Adipocyte (in vitro differentiated cells): ENCODE results near the gene TRUB2.
A peak's percentile ranks its signal among the peaks of the same experiment; 100 is the strongest.

Experiments used
- DNase-seq: peaks from one replicate; pipeline ENCODE4 v3.0.0-alpha.2; 2015; ENCODE audit warnings: low read depth
- H3K27me3 ChIP-seq: replicated peaks from 2 replicates; pipeline ENCODE4 v1.7.0; 2013; ENCODE audit warnings: mild to moderate bottlenecking, low read length, moderate library complexity; ENCODE audit not compliant: control insufficient read depth, insufficient read depth
- H3K36me3 ChIP-seq: 2 replicates; pipeline ENCODE4 v1.7.0; 2013; ENCODE audit warnings: low read length, mild to moderate bottlenecking, moderate library complexity; ENCODE audit not compliant: control insufficient read depth, insufficient read depth, severe bottlenecking
- H3K4me1 ChIP-seq: 2 replicates; pipeline ENCODE4 v1.7.0; 2013; ENCODE audit warnings: mild to moderate bottlenecking, low read length, moderate library complexity; ENCODE audit not compliant: control insufficient read depth, insufficient read depth
- H3K4me3 ChIP-seq: 2 replicates; pipeline ENCODE4 v1.7.0; 2013; ENCODE audit warnings: mild to moderate bottlenecking, low read length, moderate library complexity
- H3K9ac ChIP-seq: 2 replicates; pipeline ENCODE4 v1.7.0; 2013; ENCODE audit warnings: mild to moderate bottlenecking, low read length, moderate library complexity
- H3K9me3 ChIP-seq: 2 replicates; pipeline ENCODE4 v1.7.0; 2013; ENCODE audit warnings: mild to moderate bottlenecking, low read length, moderate library complexity; ENCODE audit not compliant: control insufficient read depth

TRUB2 gene

GRCh38 chr9:128358861-128359260 is 36.6 kb upstream of the TRUB2 start:
- Histone ChIP-seq H3K36me3 (peaks cover 19% of the 10 kb centered on the region), H3K4me3 (no peak overlapping the region), H3K4me1 (peaks cover 8% of the 10 kb centered on the region), H3K27me3 (no peaks in the 10 kb centered on the region), H3K9ac (no peak overlapping the region), H3K9me3 (no peaks in the 10 kb centered on the region)
- no peak for DNase-seq

GRCh38 chr9:128358090-128358489 is 35.8 kb upstream of the TRUB2 start:
- Histone ChIP-seq H3K4me1 (peaks cover 8% of the 10 kb centered on the region), H3K9ac (no peak overlapping the region), H3K27me3 (no peaks in the 10 kb centered on the region), H3K9me3 (no peaks in the 10 kb centered on the region), H3K36me3 (peaks cover 19% of the 10 kb centered on the region), H3K4me3 (no peak overlapping the region)
- no peak for DNase-seq

- Histone ChIP-seq H3K9me3 (no peaks in the 10 kb centered on the region), H3K9ac (no peak overlapping the region), H3K36me3 (peaks cover 29% of the 10 kb centered on the region), H3K4me1 (no peaks in the 10 kb centered on the region), H3K27me3 (no peaks in the 10 kb centered on the region), H3K4me3 (no peak overlapping the region)
- DNase-seq: no peak
Observed at GRCh38 chr9:128355451-128355850, 33.2 kb upstream of the TRUB2 start.

DNA sequence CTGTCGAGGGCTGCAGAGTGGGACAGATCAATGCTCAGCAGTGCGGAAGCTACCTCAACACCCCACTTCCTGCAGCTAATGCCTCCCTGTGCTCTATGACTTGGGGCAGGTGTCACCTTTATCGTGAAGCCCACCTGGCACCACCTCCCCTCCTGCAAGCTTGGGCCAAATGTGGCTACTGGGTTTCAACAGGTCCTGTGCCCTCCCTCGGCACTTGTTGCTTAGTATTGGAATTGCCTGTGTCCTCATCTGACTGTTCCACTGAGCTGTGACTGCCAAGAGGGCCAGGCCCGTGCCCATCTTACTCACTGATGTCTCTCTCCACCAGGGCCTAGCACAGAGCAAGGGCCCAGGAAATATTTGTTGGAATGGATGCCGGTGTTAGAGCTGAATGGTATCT is 27.5 kb upstream of the TRUB2 start:
- H3K27me3 ChIP-seq: no peaks in the 10 kb centered on the region
- no peaks in the 10 kb centered on the region for H3K4me1 ChIP-seq
- H3K4me3 ChIP-seq: no peak overlapping the region
- H3K36me3 ChIP-seq: peaks cover 55% of the 10 kb centered on the region
- no peak for DNase-seq
- H3K9ac ChIP-seq: no peak overlapping the region
- no peaks in the 10 kb centered on the region for H3K9me3 ChIP-seq

- no peak for DNase-seq
- Histone ChIP-seq H3K36me3 (peaks cover 62% of the 10 kb centered on the region), H3K4me3 (no peak overlapping the region), H3K9me3 (no peaks in the 10 kb centered on the region), H3K9ac (no peak overlapping the region), H3K27me3 (no peaks in the 10 kb centered on the region), H3K4me1 (no peaks in the 10 kb centered on the region)
Observed at GRCh38 chr9:128349125-128349524, 26.9 kb upstream of the TRUB2 start.

DNA sequence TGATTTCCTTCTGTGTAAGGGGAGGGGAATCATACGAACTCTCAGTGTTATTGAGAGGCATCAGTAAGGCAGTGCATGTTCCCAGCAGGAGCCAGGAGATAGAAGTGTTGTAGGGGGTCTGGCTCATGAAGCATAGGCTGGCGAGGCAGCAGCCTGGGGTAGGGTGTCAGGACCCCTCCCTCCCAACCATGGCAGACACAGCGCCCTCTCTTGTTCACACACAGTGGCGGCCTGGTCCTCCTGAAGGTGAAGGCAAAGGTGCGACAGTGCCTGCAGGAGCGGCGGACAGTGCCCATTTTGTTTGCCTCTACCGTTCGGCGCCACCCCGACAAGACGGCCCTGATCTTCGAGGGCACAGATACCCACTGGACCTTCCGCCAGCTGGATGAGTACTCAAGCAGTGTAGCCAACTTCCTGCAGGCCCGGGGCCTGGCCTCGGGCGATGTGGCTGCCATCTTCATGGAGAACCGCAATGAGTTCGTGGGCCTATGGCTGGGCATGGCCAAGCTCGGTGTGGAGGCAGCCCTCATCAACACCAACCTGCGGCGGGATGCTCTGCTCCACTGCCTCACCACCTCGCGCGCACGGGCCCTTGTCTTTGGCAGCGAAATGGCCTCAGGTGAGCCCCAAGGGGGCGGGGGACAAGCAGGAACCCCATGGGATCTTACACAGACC is 22.8 kb upstream of the TRUB2 start:
- Histone ChIP-seq H3K36me3 (peaks cover 62% of the 10 kb centered on the region), H3K4me3 (no peak overlapping the region), H3K27me3 (no peaks in the 10 kb centered on the region), H3K4me1 (peaks cover 7% of the 10 kb centered on the region), H3K9ac (no peak overlapping the region), H3K9me3 (no peaks in the 10 kb centered on the region)
- DNase-seq: no peak

DNA sequence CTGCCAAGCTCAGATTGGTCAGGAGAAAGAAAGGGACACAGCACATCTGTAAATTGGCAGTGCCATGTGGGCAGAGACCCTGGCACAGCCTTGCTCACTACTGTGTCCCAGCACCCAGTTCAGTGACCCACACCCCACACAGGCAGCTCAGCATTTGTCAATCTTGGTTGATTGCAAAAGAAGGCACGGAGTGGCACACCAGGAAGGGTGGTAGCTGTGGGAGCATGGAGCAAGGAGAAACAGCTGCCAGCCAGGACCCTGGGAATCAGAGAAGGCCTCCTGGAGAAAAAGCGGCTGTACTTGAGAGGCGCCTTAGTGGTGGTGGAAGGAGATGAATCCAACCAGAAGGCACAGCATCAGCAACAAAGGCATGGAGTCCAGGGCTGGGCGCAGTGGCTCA is 21.6 kb upstream of the TRUB2 start:
- no peak for DNase-seq
- no peak overlapping the region for H3K4me3 ChIP-seq
- no peaks in the 10 kb centered on the region for H3K27me3 ChIP-seq
- no peak overlapping the region for H3K9ac ChIP-seq
- H3K4me1 ChIP-seq: peaks cover 7% of the 10 kb centered on the region
- H3K9me3 ChIP-seq: no peaks in the 10 kb centered on the region
- peaks cover 51% of the 10 kb centered on the region for H3K36me3 ChIP-seq

DNA sequence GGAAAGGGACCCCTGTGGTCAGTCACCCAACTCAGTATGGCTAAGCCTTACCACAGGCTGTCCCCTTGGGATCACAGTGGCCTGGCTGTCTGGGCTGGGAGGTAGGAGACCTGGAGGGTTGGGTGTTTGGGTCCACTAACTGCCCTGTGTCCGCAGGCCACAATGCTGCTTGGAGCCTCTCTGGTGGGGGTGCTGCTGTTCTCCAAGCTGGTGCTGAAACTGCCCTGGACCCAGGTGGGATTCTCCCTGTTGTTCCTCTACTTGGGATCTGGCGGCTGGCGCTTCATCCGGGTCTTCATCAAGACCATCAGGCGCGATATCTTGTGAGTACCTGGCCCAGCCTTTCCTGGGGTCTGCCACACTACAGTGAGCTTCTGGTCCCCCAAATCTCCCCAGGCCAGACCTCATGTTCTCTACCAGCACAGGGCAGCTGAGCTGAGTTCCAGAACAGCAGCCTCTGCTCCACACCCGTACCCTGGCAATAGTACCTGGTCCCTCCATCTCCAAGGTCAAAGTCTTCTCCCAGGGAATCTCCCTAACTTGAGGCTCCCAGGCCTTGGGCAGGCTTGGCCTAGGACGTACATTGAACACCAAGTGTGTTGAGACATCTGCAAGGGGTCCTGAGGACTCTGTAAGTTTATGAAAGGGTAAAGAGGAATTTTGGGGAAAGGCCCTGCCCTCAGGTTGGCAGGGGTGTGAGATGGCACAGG is 20.9 kb upstream of the TRUB2 start:
- Histone ChIP-seq H3K9me3 (no peaks in the 10 kb centered on the region), H3K4me3 (no peak overlapping the region), H3K36me3 (peaks cover 44% of the 10 kb centered on the region), H3K27me3 (no peaks in the 10 kb centered on the region), H3K9ac (no peak overlapping the region), H3K4me1 (peaks cover 7% of the 10 kb centered on the region)
- DNase-seq: no peak

GRCh38 chr9:128341435-128341849 is 19.2 kb upstream of the TRUB2 start:
- Histone ChIP-seq H3K9me3 (no peaks in the 10 kb centered on the region), H3K4me1 (peaks cover 7% of the 10 kb centered on the region), H3K27me3 (no peaks in the 10 kb centered on the region), H3K4me3 (peak overlapping the region; percentile 90), H3K36me3 (peaks cover 33% of the 10 kb centered on the region), H3K9ac (peak overlapping the region; percentile 92)
- DNase-seq: peak; percentile 77

DNA sequence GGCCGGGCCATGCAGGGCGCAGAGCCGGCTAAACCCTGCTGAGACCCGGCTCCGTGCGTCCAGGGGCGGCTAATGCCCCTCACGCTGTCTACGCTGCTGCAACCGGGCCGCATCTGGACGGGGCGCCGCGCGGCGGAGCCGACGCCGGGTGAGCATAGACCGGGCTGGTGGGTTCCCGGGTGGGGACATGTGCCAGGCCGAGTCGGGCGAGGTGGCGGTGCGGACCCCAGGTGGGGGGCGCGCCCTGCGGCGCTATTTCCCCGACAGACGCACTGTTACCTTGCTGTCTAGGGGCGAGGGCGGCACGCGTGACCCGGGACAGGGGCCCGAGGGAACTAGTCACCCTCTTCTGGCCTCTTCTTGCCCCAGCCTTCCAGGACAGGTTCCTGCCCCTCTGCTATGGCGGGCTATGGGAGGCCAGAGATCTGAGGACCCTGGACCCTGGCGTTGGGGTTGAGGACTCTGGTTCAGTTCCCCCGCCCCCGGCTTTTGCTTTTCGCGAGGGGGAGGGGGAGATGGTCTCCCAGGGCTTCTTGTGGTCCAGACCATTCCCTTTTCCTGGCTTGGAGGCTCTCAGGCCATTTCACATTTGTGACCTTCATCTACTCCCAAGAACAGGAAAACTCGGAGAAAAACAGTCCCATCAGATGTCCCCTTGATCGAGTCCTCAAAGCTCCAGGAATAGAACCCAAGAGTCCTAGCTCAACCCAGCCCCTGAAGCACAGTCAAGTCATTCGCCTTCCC is 18.6 kb upstream of the TRUB2 start:
- peak overlapping the region; percentile 90 for H3K4me3 ChIP-seq
- no peaks in the 10 kb centered on the region for H3K9me3 ChIP-seq
- peak overlapping the region; percentile 92 for H3K9ac ChIP-seq
- H3K36me3 ChIP-seq: peaks cover 31% of the 10 kb centered on the region
- no peaks in the 10 kb centered on the region for H3K27me3 ChIP-seq
- DNase-seq: no peak
- peaks cover 7% of the 10 kb centered on the region for H3K4me1 ChIP-seq
